Stimulated activated CD4-positive, alpha-beta T cell treated with anti-CD3 and anti-CD28 coated beads, Interleukin-4, amount 100 ng/mL, for 24 hours (primary cell): Measurements from ENCODE around the gene GALNT9.

Source experiments
- DNase-seq: peaks from one replicate; pipeline ENCODE4 v3.0.0-alpha.2; 2020

Gene GALNT9

GRCh38 chr12:132292328-132293319 is 36.8 kb downstream of the GALNT9 start:
- no peak for DNase-seq

GRCh38 chr12:132291402-132292175 is 37.8 kb downstream of the GALNT9 start:
- no peak for DNase-seq

DNA sequence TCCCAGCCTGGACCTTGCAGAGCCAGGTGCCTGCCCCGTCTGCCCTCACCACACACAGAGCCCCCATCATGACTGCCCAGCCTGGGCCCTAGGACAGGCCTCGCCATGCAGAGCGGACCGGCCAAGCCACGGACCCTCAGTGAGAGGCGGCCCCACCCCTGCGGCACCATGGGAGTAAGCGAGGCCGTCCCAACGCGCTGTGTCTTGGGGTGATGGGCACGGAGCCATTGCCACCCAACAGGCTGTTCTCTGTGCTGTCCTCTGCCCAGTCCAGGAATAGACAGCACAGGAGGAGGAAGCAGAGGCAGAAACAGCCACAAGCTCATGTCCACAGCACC is 39.2 kb downstream of the GALNT9 start:
- DNase-seq = no peak

DNA sequence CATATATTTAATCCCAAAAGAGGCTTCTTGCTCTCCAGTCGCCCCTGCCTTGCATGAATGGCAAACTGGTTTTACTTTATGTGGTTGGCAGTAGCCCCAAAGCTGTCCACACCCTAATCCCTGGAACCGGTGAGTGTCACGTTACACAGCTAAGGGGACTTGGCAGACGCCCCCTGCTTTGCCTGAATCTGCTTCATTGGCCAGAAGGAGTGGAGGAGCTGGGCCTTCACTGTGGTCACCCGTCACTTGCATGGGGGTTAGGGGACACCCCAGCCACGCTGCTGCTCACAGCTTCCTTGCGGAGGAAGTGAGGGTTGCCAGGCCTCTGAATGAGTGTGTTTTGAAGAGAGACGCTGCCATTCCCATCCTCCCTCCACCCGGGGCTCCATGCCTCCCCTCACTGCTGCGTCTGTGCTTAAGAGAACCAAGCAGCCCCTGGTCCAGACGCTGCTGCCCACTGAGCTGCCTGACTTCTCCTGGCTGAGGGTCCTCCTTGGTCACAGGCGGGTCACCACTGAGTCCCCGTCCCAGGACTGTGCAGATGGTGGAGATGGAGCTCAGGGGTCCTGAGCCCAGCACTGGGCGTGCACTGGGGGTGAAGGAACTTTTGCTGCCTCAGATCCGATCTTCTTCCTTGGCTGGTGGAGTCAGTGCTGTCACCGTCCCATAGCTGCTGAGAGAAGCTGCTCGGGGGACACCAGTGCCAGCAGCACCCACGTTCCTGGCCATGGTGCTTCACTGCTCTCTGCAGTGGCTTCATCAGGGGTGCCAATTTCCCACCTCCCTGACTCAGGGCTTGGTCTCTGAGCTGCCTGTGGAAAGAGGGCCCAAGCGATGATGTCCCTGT is 39.8 kb downstream of the GALNT9 start:
- no peak for DNase-seq

DNA sequence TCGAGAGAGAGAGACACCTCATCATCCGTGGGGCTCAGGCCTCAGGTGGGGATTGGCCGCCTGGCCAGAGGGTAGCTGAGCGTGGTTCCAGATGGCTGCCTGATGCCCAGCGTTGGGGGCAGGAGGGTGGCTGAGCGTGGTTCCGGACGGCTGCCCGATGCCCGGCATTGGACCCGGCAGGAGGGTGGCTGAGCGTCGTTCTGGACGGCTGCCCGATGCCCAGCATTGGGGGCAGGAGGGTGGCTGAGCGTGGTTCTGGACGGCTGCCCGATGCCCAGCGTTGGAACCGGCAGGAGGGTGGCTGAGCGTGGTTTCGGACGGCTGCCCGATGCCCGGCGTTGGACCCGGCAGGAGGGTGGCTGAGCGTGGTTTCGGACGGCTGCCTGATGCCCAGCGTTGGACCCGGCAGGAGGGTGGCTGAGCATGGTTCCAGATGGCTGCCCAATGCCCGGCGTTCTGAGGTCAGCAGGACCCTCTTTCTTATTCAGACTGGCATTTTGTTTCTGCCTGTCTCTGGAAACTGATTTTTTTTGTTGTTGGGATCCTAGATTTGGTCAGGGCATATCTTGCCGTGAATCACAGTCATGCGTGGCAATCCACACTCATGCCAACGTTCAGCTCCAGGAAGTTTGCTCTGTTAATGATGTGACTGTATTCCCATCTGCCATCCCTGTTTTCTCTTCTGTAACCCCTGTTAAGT is 40.7 kb downstream of the GALNT9 start:
- DNase-seq = no peak

DNA sequence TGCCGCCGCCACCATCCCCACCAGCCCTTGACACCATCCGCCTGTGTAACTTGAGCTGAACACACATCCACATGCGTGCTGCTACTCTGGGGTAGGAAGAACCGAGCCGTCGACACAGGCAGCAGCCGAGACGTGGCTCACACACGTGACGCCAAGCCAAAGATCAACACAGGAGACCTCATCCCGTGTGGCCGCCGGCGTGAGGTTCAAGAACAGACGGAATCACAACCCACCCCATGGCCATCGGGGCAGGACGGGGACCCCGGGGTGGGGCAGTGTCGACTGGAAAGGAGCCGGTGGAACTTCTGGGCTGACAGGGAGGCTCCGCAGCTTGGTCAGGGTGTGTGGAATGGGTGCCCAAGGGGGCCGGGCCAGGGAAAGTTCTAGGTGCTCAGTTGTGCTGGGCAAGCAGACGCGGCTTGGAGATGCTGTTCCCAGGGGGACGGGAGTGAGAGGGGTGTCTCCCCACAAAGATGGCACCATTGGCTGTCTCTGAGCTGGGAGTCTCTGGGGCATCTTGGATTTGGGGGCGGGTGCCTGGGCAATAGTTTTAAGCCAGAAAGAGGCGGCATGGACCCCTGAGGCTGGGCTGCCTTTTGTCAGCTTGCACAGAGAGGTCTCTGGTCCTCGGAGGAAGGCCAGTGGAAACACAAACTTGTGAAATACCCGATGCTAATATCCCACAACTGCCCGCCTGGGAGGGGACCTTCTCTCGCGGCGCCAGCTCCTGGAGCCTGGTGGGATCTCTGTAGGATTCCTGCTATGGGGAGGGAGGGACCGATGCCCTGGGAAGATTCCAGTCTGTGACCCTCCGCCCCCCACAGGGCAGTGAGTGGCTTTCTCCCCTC is 41.8 kb downstream of the GALNT9 start:
- DNase-seq = no peak

DNA sequence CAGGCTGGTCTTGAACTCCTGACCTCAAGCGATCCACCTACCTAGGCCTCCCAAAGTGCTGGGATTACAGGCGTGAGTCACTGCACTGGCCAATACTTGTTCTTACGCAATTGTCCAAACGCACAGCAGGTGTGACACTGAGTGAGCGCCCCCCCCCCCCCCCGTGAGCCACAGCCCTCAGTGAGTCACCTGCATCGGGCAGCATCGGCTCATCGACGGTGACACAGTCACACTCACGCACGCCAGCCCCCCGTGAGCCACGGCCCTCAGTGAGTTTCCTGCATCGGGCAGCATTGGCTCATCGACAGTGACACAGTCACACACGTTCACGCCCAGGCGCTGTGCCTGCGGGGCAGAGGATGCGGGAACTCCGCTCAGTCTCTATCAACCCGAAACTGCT is 42.5 kb downstream of the GALNT9 start:
- no peak for DNase-seq

DNA sequence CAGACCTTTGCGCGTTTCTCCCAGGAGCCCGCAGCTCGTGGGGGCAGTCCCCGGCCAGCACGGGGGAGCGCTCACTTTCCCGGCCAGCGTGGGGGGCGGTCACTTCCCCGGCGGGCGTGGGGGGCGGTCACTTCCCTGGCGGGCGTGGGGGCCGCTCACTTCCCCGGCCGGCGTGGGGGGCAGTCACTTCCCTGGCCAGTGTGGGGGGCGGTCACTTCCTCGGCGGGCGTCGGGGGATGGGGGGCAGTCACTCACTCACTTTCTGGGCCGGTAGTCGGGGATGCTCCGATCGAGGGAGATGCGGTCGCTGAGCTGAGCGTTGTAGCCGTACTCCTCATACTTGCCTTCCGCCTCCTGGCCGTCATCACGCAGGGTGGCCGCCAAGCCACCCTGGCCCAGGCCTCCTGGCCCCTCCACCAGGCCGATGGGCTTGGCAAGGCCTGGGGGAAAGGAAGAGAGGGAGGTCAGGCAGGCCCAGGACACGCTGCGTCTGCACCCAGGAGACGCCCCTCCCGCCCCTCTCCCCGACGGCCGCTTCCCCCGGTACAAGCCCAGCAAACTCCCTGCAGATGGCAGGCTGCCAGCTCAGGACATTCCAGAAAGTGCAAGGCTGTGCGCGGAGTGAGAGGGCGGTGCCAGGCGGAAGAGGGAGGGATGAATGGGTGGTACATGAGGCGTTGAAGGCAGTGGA is 43.3 kb downstream of the GALNT9 start:
- no peak for DNase-seq

DNA sequence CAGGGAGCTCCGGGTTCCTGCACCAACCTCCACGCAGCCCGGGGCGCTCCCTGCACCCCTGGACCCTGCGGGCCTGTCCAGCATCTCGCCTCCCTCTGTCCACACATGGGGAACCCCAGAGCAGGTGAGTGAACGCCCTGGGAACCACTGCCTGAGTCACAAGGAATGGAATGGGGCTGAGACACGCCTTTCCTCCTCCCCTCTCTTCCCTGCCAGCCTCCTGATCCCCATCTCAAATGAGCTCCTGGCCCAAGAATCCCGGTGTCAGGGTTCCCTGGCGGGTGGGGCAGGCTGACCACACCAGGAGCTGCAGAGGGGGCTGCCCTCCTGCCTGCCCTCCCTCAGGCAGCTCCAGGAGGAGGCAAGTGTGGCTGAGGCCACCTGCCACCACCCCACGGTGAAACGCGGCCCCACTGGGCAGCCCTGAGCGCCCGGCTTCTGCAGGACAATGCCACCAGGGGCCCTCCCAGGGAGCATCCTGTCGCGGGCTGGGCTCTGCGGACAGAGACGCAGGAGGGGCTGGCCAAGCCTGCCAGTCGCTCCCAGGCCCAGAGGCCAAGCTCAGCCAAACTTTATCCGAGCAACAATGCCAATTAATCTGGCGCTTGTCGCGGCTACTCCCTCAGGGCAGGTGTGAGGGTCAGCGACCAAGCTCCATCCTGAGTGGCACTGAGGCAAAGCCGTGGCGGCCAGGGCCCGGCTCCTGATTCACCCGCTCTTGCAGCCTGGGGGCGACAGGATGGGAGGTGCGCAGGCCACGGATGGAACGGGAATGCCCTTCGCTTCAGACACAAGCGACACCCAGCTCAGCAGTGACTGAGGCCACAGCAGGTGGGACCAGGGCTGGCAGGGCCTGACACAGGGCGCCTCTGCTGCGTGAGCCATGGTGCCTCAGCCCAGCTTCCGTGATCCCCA is 44.3 kb downstream of the GALNT9 start:
- no peak for DNase-seq

DNA sequence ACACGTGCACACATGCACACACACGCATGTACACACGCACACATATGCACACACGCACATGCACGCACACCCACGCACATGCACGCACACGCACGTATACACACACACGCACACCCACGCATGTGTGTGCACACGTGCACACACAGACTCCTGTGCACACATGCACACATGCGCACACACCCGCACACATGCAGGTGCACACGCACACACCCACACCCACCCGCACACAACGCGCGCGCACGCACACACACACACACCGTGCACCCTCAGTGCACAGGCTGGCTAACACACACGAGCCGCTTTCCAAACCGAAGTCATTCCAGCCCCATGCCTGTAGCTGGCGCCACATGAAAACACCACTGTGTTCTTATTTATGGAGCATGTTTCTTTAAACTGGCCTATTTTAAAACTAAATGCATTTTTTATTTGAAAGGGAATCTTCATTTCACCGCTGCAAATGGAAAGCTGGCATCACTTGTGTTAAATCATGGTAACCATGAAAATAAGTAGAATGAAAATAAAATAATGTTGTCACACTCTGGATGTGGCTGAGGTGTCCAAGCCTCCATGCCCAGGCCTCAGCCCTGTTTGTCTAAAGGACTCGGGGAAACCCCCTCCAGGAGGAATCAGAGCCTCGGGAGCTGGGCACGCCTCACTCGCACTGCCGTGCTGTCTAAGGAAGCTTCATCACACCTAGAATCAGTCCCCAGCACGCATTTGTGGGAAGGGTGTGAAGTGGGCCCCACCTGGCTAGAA is 45.1 kb downstream of the GALNT9 start:
- no peak for DNase-seq

DNA sequence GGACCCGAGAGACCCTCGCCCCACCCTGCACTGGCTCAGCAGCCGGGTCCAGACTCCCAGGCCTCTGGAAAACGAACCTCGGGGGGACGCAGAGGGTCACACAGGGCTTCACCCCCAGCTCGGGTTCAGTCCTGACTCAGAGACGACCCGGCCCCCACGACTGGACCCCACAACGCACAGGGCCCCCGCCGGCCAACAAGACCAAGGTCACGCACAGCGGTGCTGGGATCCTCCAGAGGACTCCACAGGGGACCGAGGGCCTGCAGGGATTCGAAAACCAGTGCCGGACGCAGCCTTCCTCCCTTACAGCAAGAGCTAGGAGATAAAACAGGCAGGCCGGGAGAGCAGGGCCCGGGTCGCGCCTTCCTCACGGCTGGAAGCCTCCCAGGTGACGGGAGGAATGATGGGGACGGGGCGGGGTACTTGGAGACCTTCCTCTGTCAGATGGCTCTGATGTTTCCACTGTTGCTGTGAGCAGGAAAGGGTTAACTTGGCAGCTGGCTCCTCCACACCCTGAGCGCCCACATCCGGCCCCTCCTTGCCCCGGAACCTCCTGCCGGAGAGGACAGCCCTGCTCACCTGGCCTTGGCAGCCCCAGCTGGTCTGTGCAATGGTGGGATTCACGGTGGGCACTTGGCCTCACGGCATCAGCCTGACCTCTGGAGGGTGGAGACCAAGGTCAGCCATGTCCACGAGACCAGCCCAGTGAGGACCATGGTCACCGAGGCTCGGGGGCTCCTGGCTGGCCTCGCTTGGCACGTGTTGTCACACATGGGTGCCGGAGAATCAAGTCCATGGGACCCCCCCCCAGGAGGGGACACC is 46.2 kb downstream of the GALNT9 start:
- no peak for DNase-seq

GRCh38 chr12:132282031-132282949 is 47.1 kb downstream of the GALNT9 start:
- DNase-seq = no peak

- DNase-seq = no peak
Measured at GRCh38 chr12:132281038-132281437, 48.4 kb downstream of the GALNT9 start.

DNA sequence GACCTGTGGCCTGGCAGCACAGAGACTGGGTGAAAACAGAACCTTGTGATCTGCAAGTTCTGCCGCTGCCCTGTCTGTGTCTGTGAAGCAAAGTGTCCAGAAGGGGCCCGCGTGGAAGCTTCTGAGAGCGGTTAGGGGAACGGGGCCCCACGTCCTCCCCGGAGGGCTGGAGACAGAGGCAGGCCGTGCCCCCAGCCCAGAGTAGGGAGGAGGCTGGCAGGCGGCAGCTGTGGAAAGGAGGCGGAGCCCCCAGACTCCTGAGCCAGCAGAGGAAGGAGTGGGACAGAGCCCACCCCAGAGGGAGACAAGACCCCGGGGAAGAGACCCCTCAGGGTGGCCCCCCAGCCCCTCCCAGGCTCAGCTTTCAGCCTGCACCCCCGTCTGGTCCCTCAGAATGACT is 49.0 kb downstream of the GALNT9 start:
- DNase-seq = no peak

- DNase-seq = no peak
Measured at GRCh38 chr12:132279930-132280329, 49.5 kb downstream of the GALNT9 start.

DNA sequence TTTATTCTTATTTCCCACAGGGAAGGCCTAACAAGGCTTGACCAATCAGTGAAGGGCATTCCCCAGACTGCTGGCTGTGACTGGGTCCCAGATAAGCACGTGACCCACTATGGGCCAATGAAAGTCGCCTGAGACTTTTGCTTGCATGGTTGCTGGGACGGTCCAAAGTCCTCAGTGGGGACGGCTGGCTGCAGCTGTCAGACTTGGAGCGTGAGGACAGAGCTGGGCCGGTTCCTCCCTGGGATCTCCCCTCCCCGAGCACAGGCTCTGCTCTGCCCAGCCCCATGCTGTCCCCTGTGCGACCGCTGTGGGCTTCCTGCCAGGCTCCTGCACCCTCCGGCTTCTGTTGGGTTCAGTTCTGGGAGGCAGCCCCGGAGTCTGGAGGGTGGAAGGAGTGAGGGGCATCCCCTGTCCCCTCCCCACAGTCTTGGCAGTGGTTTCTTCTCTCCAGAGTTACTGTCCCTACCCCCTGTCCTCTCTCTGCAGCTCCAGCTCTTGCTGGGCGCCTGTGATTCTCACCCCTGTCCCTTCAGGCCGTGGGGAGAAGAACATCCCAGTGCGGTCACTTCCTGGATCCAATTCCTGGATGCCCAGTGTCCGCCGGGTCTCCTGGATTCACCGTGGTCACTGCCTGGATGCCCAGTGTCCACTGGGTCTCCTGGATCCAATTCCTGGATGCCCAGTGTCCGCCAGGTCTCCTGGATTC is 50.1 kb downstream of the GALNT9 start:
- no peak for DNase-seq
